ENCODE measurements around the gene CCDC175.

CCDC175 gene

GRCh38 chr14:59543873-59544272, 32.7 kb downstream of the CCDC175 start:
- TF ChIP-seq POLR2AphosphoS5 (IDR thresholded peaks at IDR 0.05; ENCODE audit: low read depth, low read length) (no peak), TAF1 (IDR thresholded peaks at IDR 0.05; ENCODE audit: borderline replicate concordance, insufficient read depth, low read length) (no peak), REST (IDR thresholded peaks at IDR 0.05; ENCODE audit: insufficient read depth in 1 of 2, low read depth in 2 of 2, low read length in 2 of 2) (no peak), FOXP2 (optimal IDR thresholded peaks at IDR 0.05; ENCODE audit: borderline replicate concordance, extremely low read depth, extremely low read length, insufficient read depth) (no peak), SIN3A (IDR thresholded peaks at IDR 0.05; ENCODE audit: borderline replicate concordance, insufficient read depth, low read length) (no peak)

- TF ChIP-seq TAF1 (IDR thresholded peaks at IDR 0.05; ENCODE audit: borderline replicate concordance, insufficient read depth, low read length) (no peak), FOXP2 (optimal IDR thresholded peaks at IDR 0.05; ENCODE audit: borderline replicate concordance, extremely low read depth, extremely low read length, insufficient read depth) (no peak), REST (IDR thresholded peaks at IDR 0.05; ENCODE audit: insufficient read depth in 1 of 2, low read depth in 2 of 2, low read length in 2 of 2) (no peak), SIN3A (IDR thresholded peaks at IDR 0.05; ENCODE audit: borderline replicate concordance, insufficient read depth, low read length) (no peak), POLR2AphosphoS5 (IDR thresholded peaks at IDR 0.05; ENCODE audit: low read depth, low read length) (no peak)
Observed at GRCh38 chr14:59541731-59542130, 34.9 kb downstream of the CCDC175 start.

- TF ChIP-seq REST (IDR thresholded peaks at IDR 0.05; ENCODE audit: insufficient read depth in 1 of 2, low read depth in 2 of 2, low read length in 2 of 2): no peak
- no peak for TF ChIP-seq FOXP2 (optimal IDR thresholded peaks at IDR 0.05; ENCODE audit: borderline replicate concordance, extremely low read depth, extremely low read length, insufficient read depth)
- no peak for TF ChIP-seq POLR2AphosphoS5 (IDR thresholded peaks at IDR 0.05; ENCODE audit: low read depth, low read length)
- TF ChIP-seq TAF1 (IDR thresholded peaks at IDR 0.05; ENCODE audit: borderline replicate concordance, insufficient read depth, low read length): no peak
- no peak for TF ChIP-seq SIN3A (IDR thresholded peaks at IDR 0.05; ENCODE audit: borderline replicate concordance, insufficient read depth, low read length)
Observed at GRCh38 chr14:59540852-59541251, 35.8 kb downstream of the CCDC175 start.

- TF ChIP-seq SIN3A (IDR thresholded peaks at IDR 0.05; ENCODE audit: borderline replicate concordance, insufficient read depth, low read length) (no peak), FOXP2 (optimal IDR thresholded peaks at IDR 0.05; ENCODE audit: borderline replicate concordance, extremely low read depth, extremely low read length, insufficient read depth) (no peak), TAF1 (IDR thresholded peaks at IDR 0.05; ENCODE audit: borderline replicate concordance, insufficient read depth, low read length) (no peak), POLR2AphosphoS5 (IDR thresholded peaks at IDR 0.05; ENCODE audit: low read depth, low read length) (no peak), REST (IDR thresholded peaks at IDR 0.05; ENCODE audit: insufficient read depth in 1 of 2, low read depth in 2 of 2, low read length in 2 of 2) (no peak)
Observed at GRCh38 chr14:59538936-59539335, 37.7 kb downstream of the CCDC175 start.

- TF ChIP-seq FOXP2 (optimal IDR thresholded peaks at IDR 0.05; ENCODE audit: borderline replicate concordance, extremely low read depth, extremely low read length, insufficient read depth) (no peak), REST (IDR thresholded peaks at IDR 0.05; ENCODE audit: insufficient read depth in 1 of 2, low read depth in 2 of 2, low read length in 2 of 2) (no peak), SIN3A (IDR thresholded peaks at IDR 0.05; ENCODE audit: borderline replicate concordance, insufficient read depth, low read length) (no peak), POLR2AphosphoS5 (IDR thresholded peaks at IDR 0.05; ENCODE audit: low read depth, low read length) (no peak), TAF1 (IDR thresholded peaks at IDR 0.05; ENCODE audit: borderline replicate concordance, insufficient read depth, low read length) (no peak)
Observed at GRCh38 chr14:59537476-59537875, 39.1 kb downstream of the CCDC175 start.
